HG03520 (cell line): ENCODE results near the gene EYS.

Experiments used
- ATAC-seq: cut with Tn5 transposase; IDR thresholded peaks from one replicate; pipeline ENCODE4 v1.9.1; 2021; ENCODE audit warnings: mild to moderate bottlenecking, moderate library complexity; ENCODE audit not compliant: unreplicated experiment

EYS gene

GRCh38 chr6:64383277-64383676, 1323.7 kb downstream of the EYS start:
- ATAC-seq, result no peak

GRCh38 chr6:64376394-64376793, 1330.6 kb downstream of the EYS start:
- no peak for ATAC-seq

- no peak for ATAC-seq
These were observed 1349.6 kb downstream of the EYS start for GRCh38 chr6:64357430-64357829.

- ATAC-seq, result no peak
These were observed 1359.6 kb downstream of the EYS start for GRCh38 chr6:64347411-64347810.

GRCh38 chr6:64335195-64335594, 1371.8 kb downstream of the EYS start:
- ATAC-seq, result no peak

- ATAC-seq, result no peak
These were observed 1372.4 kb downstream of the EYS start for GRCh38 chr6:64334636-64335035.

- peak; percentile 46 for ATAC-seq
These were observed 1376.2 kb downstream of the EYS start for GRCh38 chr6:64330694-64331307.

- no peak for ATAC-seq
These were observed 1380.1 kb downstream of the EYS start for GRCh38 chr6:64326939-64327338.

- no peak for ATAC-seq
These were observed 1381.9 kb downstream of the EYS start for GRCh38 chr6:64325093-64325492.

GRCh38 chr6:64310214-64310613, 1396.8 kb downstream of the EYS start:
- ATAC-seq, result no peak

GRCh38 chr6:64301307-64302236, 1405.5 kb downstream of the EYS start:
- ATAC-seq, result no peak

- ATAC-seq, result no peak
These were observed 1407.8 kb downstream of the EYS start for GRCh38 chr6:64299176-64299575.

GRCh38 chr6:64294034-64294433, 1413.0 kb downstream of the EYS start:
- ATAC-seq, result no peak

- ATAC-seq, result no peak
These were observed 1413.7 kb downstream of the EYS start for GRCh38 chr6:64293298-64293697.

- ATAC-seq, result no peak
These were observed 1416.2 kb downstream of the EYS start for GRCh38 chr6:64290867-64291266.

- ATAC-seq, result no peak
These were observed 1417.1 kb downstream of the EYS start for GRCh38 chr6:64289931-64290330.

- ATAC-seq, result no peak
These were observed 1418.7 kb downstream of the EYS start for GRCh38 chr6:64288351-64288750.

- ATAC-seq, result no peak
These were observed 1425.9 kb downstream of the EYS start for GRCh38 chr6:64281167-64281566.

- ATAC-seq, result no peak
These were observed 1426.5 kb downstream of the EYS start for GRCh38 chr6:64280569-64280968.

- ATAC-seq, result no peak
These were observed 1436.9 kb downstream of the EYS start for GRCh38 chr6:64270083-64270482.

- ATAC-seq, result peak; percentile 84
These were observed 1440.6 kb downstream of the EYS start for GRCh38 chr6:64266351-64266821.

GRCh38 chr6:64263778-64264177, 1443.2 kb downstream of the EYS start:
- no peak for ATAC-seq
